Stimulated activated CD8-positive, alpha-beta memory T cell treated with anti-CD3 and anti-CD28 coated beads, Interleukin-7, amount 100 ng/mL, for 1 hour (primary cell): Measurements from ENCODE around the gene PRKCZ.
"Not testable (repeated sequence)": the region's sequence is repeated elsewhere in the genome, so short reads cannot be mapped to it uniquely, and the experiment has no call there.

Experiments used
- DNase-seq, 2 donors: peaks; one replicate each; pipeline ENCODE4 v3.0.0-alpha.2; 2020; ENCODE audit warnings: low read depth in 2 of 2

PRKCZ gene

DNA sequence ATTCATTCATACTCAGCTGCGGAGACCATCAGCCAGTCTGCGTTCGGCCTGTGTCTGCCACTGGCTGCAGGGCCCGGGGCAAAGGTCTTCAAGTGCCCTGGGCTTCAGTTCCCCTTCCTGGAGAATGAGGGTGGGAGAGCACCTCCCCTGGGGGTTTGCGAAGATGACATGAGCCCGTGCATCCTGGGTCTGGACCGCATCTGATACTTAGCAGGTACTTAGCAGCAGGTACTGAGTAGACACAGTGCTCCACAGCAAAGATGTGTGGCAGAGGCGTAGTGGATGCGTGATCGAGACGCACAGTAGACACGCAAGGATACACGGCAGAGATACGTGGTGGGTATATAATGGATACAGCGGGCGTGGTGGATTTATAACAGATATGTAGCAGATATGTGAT lies 51.3 kb downstream of the PRKCZ start:
- DNase-seq, result no peak

DNA sequence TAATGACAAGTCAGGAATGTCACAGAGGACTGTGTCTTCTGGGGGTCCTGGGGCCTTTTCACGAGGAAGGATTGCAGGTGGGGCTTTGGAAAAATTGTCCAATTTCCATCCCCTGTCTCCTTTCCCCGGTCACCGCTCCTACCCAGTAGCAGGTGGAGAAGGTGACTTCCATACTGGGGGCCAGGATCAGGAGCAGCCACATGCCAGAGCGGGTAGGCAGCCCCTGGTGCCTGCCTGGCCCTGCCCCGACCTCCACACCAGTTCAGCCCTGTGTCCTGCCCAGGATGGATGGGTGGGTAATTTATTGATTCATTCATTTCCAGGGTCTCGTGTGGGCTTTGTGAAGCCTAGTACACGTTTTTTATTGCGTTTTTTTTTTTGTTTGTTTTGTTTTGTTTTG lies 51.7 kb downstream of the PRKCZ start:
- DNase-seq, result no peak

DNA sequence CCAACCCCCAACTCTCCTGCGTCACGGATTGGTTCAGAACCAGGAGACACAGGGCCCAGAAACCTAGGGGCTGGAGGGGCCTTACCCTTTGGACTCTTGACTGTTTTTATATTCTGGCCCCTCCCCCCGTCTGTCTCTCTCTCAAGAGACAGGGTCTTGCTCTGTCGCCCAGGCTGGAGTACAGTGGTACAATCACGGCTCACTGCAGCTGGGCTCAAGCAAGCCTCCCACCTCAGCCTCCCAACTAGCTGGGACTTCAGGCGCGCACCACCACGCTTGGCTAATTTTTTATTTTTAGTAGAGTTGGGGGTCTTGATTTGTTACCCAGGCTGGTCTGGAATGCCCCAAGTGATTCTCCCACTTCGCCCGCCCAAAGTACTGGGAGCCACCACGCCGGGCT lies 52.5 kb downstream of the PRKCZ start:
- DNase-seq, result no peak

DNA sequence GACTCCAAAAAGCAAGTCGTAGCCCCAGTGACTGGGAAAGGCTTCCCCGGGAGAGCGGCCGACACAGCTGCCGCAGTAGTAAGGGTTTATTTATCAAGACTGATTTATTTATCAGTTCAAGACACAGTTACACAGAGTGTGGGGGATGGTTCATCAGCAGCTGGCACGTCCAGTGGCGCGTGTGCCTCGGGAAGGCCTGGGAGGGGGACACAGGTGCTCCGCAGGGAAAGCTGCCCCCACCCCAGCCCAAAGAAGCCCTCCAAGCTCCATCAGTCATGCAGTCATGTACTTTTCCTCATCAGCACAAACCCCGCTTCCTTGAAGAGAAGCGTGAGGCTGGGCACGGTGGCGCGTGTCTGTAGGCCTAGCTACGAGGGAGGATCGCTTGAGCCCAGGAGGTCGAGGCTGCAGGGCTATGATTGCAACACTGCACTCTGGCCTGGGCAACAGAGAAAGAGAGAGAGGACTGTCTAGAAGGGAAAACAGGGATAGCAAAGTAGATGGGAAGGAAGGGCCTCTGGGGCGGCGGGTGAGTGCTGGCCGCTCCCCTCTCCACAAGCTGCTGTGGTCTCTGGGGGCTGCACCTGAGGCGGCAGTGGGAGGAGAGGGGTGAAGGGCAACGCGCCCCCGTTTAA lies 53.2 kb downstream of the PRKCZ start:
- DNase-seq, result no peak

DNA sequence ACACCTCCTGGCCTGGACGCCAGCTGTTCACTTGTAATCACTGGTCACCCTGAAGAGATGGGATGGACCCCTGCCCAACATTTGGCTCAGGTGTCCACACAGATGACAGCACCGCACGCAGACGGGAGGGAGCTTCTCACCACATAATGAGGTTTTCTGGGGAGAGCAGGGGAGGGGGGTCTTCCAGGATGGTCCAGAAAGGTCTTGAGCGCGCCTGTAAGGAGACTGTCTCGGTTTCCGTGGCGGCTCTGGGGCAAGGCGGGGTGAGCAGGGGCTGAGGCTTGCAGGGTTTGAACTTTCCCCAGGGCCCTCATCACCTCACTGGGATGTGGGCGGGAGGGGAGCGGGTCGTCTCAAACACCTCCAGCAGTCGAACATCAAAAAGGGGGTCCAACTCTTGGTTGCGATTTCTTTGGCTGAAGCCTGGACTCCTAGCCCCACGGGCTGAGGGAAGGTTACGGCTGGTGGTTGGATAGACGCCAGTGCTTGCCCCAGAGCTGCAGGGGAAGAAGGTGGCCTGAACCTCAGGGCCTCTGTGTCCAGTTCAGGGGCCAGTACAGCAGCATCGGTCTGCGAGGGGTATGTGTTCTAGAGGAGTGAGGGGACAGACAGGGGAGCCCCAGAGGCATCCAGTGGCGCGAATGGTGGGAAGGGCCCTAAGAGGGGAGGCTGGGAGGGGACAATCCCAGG lies 53.8 kb downstream of the PRKCZ start:
- no peak for DNase-seq

DNA sequence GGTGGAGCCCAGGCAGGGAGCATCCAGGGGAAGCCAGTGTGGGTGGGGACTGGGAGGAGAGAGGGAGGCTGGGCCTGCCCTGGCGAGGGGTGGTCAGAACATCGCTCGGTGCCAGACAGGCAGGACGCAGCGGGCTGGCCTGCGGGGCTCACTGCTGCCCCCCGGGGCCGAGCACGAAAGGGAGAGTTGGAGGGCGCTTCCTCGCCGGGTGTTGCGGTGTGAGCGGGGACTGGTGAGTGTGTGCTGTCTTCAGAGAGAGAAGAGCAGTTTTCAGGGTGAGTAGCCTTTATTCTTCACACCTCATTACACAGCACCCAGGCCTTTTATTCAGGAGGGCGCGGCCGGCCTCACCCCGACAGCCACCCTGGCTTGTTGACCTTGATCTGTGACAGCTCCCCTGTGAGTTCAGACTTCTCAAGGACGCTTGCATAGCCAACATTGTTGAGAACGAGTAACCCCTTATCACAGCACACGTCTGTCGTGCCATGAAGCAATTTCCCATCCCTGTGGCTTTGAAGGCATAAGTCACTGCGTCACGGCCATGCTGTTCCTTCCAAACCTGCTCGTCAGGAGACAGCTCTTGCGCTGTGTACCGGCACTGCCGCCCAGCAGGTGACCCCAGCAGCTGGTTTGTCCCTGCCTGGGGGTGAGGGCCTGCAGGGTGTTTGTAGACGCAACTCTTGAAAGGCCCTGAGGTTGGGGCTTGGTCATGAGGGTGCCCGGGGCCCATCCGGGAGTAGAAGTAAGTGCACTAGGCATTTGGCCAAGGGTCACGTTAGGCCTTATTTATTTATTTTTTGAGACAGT lies 54.6 kb downstream of the PRKCZ start:
- DNase-seq, result no peak

DNA sequence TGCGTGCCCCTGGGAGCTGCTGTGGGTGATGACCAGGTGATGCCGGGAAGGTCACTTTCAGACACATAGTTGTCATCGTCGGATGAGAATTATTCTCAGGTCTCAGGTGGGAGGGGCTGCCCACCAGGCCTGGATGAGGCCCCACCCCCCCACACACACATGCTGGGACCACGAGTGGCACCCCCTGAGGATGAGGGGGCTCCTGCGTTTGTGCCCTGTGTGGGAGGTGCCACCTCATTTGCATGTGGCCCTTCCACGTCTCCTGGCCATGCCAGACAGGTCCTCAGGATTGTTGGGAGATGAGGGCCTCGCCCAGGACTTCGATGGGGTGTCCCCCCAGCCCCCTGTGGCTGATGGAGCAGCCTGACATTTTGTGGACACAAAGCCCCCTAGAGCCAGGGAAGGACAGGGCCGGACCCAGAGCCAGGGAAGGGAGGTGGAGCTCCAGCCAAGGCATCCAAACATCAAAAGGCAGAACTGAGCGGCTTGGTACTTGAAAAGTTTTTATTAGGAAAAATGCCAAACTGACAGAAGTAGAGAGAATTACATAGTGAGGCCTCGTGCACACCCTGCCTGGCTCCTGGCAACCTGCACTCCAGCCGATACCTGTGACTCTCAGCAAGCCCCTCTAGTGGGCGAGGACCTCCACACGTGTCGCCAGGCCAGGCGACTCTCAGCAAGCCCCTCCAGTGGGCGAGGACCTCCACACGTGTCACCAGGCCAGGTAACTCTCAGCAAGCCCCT lies 55.7 kb downstream of the PRKCZ start:
- DNase-seq, result no peak

DNA sequence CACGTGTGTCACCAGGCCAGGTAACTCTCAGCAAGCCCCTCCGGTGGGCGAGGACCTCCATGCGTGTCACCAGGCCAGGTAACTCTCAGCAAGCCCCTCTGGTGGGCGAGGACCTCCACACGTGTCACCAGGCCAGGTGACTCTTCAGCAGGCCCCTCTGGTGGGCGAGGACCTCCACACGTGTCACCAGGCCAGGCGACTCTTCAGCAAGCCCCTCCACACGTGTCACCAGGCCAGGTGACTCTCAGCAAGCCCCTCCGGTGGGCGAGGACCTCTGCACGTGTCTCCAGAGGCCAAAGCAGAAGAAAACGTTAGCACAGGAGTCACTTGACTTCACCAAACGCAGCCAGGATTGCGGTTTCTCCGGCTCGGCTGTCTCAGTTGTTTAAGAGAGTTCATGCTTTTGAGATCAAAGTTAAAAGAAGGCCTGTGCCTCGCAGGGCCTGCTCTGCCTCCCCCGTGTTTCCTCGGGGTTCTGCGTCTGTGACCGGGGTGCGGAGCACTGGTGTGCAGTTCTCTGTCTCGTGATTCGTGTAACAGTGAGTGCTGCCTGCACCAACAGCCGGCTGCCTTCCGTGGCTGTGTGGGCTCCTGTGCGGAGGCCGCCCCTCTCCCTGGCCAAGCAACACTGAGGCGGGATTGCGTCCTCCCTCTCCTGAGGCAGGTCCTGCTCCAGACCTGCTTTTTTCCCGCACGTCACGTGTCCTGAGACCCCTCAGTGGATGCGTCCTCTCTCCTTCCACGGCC lies 56.6 kb downstream of the PRKCZ start:
- no peak for DNase-seq

- no peak for DNase-seq
Measured at GRCh38 chr1:2107586-2108212, 57.5 kb downstream of the PRKCZ start.

- no peak for DNase-seq
Measured at GRCh38 chr1:2108213-2108876, 58.1 kb downstream of the PRKCZ start.

GRCh38 chr1:2108877-2109580 lies 58.8 kb downstream of the PRKCZ start:
- no peak for DNase-seq

DNA sequence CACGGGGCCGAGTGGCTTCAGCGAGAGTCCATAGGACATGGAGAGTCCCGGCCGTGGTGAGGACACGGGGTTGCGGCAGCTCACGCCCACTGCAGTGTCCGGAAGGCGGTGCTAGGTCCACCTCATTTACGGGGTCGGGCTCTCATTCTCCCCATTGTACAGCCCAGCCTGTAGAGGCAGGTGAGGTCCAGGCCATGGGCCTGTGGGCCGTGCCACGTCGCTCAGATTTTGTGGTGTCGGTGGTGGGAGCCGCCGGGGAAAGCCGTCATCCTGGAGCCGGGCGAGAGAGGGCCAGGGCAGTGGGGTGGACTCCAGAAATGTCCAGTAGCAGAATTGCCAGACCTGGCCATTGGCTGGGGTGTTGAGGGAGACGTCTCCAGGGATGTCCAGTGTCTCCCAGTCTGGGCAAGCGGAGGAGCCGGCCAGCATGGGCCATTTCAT lies 59.4 kb downstream of the PRKCZ start:
- DNase-seq, result no peak

DNA sequence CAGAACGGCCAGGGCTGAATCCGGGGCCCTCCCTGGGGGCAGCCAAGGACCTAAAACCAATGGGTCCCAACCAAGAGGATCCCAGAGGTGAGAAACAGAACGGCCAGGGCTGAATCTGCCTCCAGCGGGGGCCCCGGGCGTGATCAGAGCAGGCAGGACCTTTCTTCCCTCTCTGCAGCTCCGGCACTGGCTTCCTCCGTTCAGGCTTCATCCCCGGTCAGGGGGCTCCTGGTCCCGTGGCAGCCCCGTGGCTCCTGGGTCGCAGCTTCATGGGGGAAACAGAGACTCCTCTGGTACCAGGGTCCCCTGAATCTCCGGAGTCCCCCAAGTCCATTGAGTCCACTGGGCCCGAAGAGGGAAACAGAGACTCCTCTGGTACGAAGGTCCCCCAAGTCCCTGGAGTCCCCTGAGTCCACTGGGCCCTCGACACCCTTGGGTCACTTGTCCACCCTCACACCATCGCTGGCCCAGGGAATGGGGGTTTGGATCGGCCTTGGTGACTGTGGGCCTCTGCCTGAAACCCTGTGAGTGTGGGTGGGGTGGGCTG lies 60.1 kb downstream of the PRKCZ start:
- DNase-seq, result no peak

- DNase-seq, result no peak
Measured at GRCh38 chr1:2110738-2111673, 60.8 kb downstream of the PRKCZ start.

GRCh38 chr1:2111674-2112035 lies 61.4 kb downstream of the PRKCZ start:
- DNase-seq, result no peak

- DNase-seq, result no peak
Measured at GRCh38 chr1:2112280-2112701, 62.1 kb downstream of the PRKCZ start.

DNA sequence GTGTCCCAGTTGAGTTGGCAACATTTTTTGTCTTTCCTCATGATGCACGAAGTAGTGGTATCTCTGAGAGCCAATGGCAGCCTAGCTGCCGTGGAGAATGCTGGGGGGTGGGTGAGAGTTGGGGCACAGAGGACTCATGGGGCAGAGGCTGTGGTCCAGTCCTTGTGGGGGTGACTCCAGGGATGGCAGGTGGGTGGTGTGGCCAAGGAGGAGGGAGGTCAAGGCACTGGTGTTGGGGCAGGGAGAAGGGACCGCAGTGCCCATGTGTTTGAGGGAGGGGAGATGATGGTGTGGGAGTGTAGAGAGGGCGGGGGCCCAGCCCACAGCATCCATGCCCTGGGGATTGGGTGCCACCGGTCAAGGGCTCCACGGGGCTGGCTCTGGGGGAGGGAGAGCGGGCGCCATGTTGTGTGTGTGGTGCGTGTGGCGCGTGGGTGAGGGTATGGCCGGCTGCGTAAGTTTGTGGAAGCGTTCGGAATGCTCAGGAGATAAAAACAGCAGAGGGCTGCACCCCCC lies 63.5 kb downstream of the PRKCZ start:
- no peak for DNase-seq

GRCh38 chr1:2114635-2115007 lies 64.4 kb downstream of the PRKCZ start:
- not testable (repeated sequence) for DNase-seq
